Progenitor cell of endocrine pancreas (in vitro differentiated cells): Measurements from ENCODE around the gene ACTBL2. TPM values are rescaled to one million over a fixed set of nuclear protein-coding genes. Genes with fewer than 3 reads are reported as not detected.
"Not testable (repeated sequence)": the region's sequence is repeated elsewhere in the genome, so short reads cannot be mapped to it uniquely, and the experiment has no call there.

Source experiments
- DNase-seq: peaks from one replicate; pipeline ENCODE4 v3.0.0; 2021; ENCODE audit warnings: low spot score; ENCODE audit not compliant: unreplicated experiment
- H3K27ac Mint-ChIP-seq: 2 replicates; pipeline ENCODE4 v1.8.0; 2021; ENCODE audit warnings: mild to moderate bottlenecking, moderate library complexity, mixed read lengths
- H3K27me3 Mint-ChIP-seq: 2 replicates; pipeline ENCODE4 v1.8.0; 2021; ENCODE audit warnings: mixed read lengths
- H3K36me3 Mint-ChIP-seq: 2 replicates; pipeline ENCODE4 v1.8.0; 2022; ENCODE audit warnings: mixed read lengths; ENCODE audit not compliant: insufficient read depth
- H3K4me1 Mint-ChIP-seq: 2 replicates; pipeline ENCODE4 v1.8.0; 2021; ENCODE audit warnings: low read depth, mixed read lengths
- H3K4me3 Mint-ChIP-seq: 2 replicates; pipeline ENCODE4 v1.8.0; 2021; ENCODE audit warnings: low read depth, mild to moderate bottlenecking, moderate library complexity, mixed read lengths
- H3K9me3 Mint-ChIP-seq: 2 replicates; pipeline ENCODE4 v1.8.0; 2021; ENCODE audit warnings: low read depth, mixed read lengths
- CTCF ChIP-seq: fragments of 200-600 bp; sonication (generic); IDR thresholded peaks from one replicate; pipeline ENCODE4 v1.5.0; 2021; ENCODE audit warnings: antibody characterized with exemption, mild to moderate bottlenecking; ENCODE audit not compliant: unreplicated experiment
- total RNA-seq: library from RNA; stranded (reverse); gene quantifications from 2 replicates; pipeline ENCODE4 v1.2.1, GENCODE V29; 2021

Gene ACTBL2
- total RNA-seq, 1 donor from 2014 or later = not detected

- Mint-ChIP-seq H3K9me3 (peaks cover 3% of the 10 kb centered on the region), H3K27me3 (no peaks in the 10 kb centered on the region), H3K4me1 (no peaks in the 10 kb centered on the region), H3K4me3 (no peak overlapping the region), H3K36me3 (no peaks in the 10 kb centered on the region), H3K27ac (no peak overlapping the region)
- DNase-seq = no peak
- TF ChIP-seq CTCF = no peak
Observed at GRCh38 chr5:57478826-57479225, 3.8 kb downstream of the ACTBL2 start.

- H3K27me3 Mint-ChIP-seq = no peaks in the 10 kb centered on the region
- peaks cover 3% of the 10 kb centered on the region for H3K9me3 Mint-ChIP-seq
- no peaks in the 10 kb centered on the region for H3K36me3 Mint-ChIP-seq
- DNase-seq = no peak
- no peak for TF ChIP-seq CTCF
- no peak overlapping the region for H3K27ac Mint-ChIP-seq
- H3K4me3 Mint-ChIP-seq = no peak overlapping the region
- no peaks in the 10 kb centered on the region for H3K4me1 Mint-ChIP-seq
Observed at GRCh38 chr5:57476601-57477056, 6.0 kb downstream of the ACTBL2 start.

GRCh38 chr5:57470339-57470738 lies 12.3 kb downstream of the ACTBL2 start:
- no peaks in the 10 kb centered on the region for H3K4me1 Mint-ChIP-seq
- H3K9me3 Mint-ChIP-seq = peaks cover 1% of the 10 kb centered on the region
- DNase-seq = no peak
- no peaks in the 10 kb centered on the region for H3K36me3 Mint-ChIP-seq
- H3K27ac Mint-ChIP-seq = no peak overlapping the region
- no peaks in the 10 kb centered on the region for H3K27me3 Mint-ChIP-seq
- no peak for TF ChIP-seq CTCF
- no peak overlapping the region for H3K4me3 Mint-ChIP-seq

- H3K4me3 Mint-ChIP-seq = no peak overlapping the region
- DNase-seq = no peak
- no peak overlapping the region for H3K27ac Mint-ChIP-seq
- no peak for TF ChIP-seq CTCF
- no peaks in the 10 kb centered on the region for H3K4me1 Mint-ChIP-seq
- H3K36me3 Mint-ChIP-seq = no peaks in the 10 kb centered on the region
- no peaks in the 10 kb centered on the region for H3K9me3 Mint-ChIP-seq
- peaks cover 5% of the 10 kb centered on the region for H3K27me3 Mint-ChIP-seq
Observed at GRCh38 chr5:57468481-57469163, 14.0 kb downstream of the ACTBL2 start.

DNA sequence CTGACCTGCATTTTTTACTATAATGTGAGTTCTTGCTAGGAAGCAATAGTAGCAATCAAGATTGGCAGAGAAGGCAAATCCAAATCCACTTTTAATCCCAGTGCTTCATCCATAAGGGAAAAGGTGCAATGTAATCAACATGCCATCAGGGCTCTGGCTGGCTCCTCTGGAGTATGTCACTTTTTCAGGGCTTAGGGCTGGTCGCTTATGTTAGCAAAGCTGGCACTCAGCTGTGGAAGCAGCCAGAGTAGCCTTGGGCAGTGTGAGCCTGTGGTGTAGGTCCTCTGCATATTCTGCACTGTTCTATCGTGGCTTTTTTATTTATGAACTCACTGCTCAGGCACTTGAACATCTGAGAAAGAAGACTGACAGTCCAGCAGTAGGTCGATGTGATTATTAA lies 16.1 kb downstream of the ACTBL2 start:
- no peak for DNase-seq
- Mint-ChIP-seq H3K9me3 (no peaks in the 10 kb centered on the region), H3K27ac (no peak overlapping the region), H3K36me3 (no peaks in the 10 kb centered on the region), H3K4me1 (no peaks in the 10 kb centered on the region), H3K4me3 (no peak overlapping the region), H3K27me3 (peaks cover 8% of the 10 kb centered on the region)
- no peak for TF ChIP-seq CTCF

DNA sequence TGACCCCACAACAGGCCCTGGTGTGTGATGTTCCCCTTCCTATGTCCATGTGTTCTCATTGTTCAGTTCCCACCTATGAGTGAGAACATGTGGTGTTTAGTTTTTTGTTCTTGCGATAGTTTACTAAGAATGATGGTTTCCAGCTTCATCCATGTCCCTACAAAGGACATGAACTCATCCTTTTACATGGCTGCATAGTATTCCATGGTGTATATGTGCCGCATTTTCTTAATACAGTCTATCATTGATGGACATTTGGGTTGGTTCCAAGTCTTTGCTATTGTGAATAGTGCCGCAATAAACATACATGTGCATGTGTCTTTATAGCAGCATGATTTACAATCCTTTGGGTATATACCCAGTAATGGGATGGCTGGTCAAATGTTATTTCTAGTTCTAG lies 22.6 kb downstream of the ACTBL2 start:
- not testable (repeated sequence) for H3K9me3 Mint-ChIP-seq, H3K27me3 Mint-ChIP-seq, H3K4me3 Mint-ChIP-seq, H3K4me1 Mint-ChIP-seq, DNase-seq, H3K36me3 Mint-ChIP-seq, H3K27ac Mint-ChIP-seq
